GM23338 (cell line): ENCODE data around the gene NCF4. TPM values are rescaled to one million over a fixed set of nuclear protein-coding genes. Genes with fewer than 3 reads are reported as not detected.

Experiments
- EZH2 ChIP-seq: fragments of 200-600 bp; sonication (generic); IDR thresholded peaks from one replicate; pipeline ENCODE4 v1.8.0; 2017; ENCODE audit warnings: antibody characterized with exemption, mild to moderate bottlenecking, low read depth; ENCODE audit not compliant: unreplicated experiment
- EZH2phosphoT487 ChIP-seq: fragments of 200-600 bp; sonication (generic); IDR thresholded peaks from one replicate; pipeline ENCODE4 v1.8.1; 2018; ENCODE audit warnings: antibody characterized with exemption; ENCODE audit not compliant: unreplicated experiment
- JUNB ChIP-seq: IDR thresholded peaks from one replicate; pipeline ENCODE4 v1.6.1; 2016; ENCODE audit warnings: antibody characterized with exemption; ENCODE audit not compliant: unreplicated experiment
- NANOG ChIP-seq: IDR thresholded peaks from 2 replicates; pipeline ENCODE4 v1.6.1; 2016; ENCODE audit warnings: antibody characterized with exemption, borderline replicate concordance
- ZNF331 ChIP-seq: fragments of 250-450 bp; sonication (Bioruptor Pico); IDR thresholded peaks from 2 replicates; pipeline ENCODE4 v1.5.0; 2020; ENCODE audit warnings: low read depth, mild to moderate bottlenecking, moderate library complexity
- polyA plus RNA-seq: library from polyadenylated mRNA; unstranded; fragments of >200 nt; fragmentation: Nextera tagmentation; extraction: Ambion mirVana; gene quantifications from 2 replicates; pipeline ENCODE4 v1.2.1, GENCODE V29; 2016
- total RNA-seq: library from RNA; depleted of rRNA; stranded (reverse); fragments of >200 nt; shearing (Covaris generic); gene quantifications from 2 replicates; pipeline ENCODE4 v1.2.3, GENCODE V29; 2014
- TF ChIP-seq, protein P1 (sequence below): fragments of 250-450 bp; sonication (Bioruptor Pico); IDR thresholded peaks from 2 replicates; pipeline ENCODE4 v1.5.0; 2020; ENCODE audit warnings: mild to moderate bottlenecking, moderate library complexity
- TF ChIP-seq, protein P2 (sequence below): IDR thresholded peaks from one replicate; pipeline ENCODE4 v1.6.1; 2018; ENCODE audit warnings: antibody characterized with exemption; ENCODE audit not compliant: unreplicated experiment

NCF4 gene
- total and polyA plus RNA-seq, 2 experiments from 2014 or later, result not detected

DNA sequence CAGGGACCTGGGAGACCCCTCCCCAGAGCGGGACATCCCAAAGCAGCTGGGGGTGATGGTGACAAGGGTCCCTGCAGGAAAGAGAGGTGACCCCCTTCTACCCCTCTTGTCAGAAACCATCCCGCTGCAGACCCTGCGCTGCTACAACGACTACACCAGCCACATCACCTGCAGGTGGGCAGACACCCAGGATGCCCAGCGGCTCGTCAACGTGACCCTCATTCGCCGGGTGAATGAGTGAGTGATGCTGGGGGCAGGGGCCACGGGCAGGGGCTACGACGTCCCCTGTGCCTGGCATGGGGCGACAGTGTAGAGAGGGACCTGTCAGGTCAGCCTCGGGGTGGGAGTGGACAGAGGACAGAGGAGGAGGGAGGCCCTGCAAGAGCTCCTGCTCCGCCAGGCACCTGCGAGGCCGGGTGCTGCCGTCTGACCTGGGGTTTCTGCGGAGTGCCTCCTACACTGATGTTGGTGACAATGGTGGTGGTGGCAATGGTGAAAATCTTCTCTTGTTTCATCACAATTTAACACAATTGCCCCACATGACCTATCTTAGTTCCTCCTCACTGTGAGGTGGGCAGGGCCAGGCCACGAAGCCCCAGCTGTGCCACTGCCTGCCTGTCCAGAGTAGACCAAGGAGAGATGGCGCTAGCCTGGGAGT is 62.5 kb downstream of the NCF4 start (continued):
- TF ChIP-seq, protein P1, sequence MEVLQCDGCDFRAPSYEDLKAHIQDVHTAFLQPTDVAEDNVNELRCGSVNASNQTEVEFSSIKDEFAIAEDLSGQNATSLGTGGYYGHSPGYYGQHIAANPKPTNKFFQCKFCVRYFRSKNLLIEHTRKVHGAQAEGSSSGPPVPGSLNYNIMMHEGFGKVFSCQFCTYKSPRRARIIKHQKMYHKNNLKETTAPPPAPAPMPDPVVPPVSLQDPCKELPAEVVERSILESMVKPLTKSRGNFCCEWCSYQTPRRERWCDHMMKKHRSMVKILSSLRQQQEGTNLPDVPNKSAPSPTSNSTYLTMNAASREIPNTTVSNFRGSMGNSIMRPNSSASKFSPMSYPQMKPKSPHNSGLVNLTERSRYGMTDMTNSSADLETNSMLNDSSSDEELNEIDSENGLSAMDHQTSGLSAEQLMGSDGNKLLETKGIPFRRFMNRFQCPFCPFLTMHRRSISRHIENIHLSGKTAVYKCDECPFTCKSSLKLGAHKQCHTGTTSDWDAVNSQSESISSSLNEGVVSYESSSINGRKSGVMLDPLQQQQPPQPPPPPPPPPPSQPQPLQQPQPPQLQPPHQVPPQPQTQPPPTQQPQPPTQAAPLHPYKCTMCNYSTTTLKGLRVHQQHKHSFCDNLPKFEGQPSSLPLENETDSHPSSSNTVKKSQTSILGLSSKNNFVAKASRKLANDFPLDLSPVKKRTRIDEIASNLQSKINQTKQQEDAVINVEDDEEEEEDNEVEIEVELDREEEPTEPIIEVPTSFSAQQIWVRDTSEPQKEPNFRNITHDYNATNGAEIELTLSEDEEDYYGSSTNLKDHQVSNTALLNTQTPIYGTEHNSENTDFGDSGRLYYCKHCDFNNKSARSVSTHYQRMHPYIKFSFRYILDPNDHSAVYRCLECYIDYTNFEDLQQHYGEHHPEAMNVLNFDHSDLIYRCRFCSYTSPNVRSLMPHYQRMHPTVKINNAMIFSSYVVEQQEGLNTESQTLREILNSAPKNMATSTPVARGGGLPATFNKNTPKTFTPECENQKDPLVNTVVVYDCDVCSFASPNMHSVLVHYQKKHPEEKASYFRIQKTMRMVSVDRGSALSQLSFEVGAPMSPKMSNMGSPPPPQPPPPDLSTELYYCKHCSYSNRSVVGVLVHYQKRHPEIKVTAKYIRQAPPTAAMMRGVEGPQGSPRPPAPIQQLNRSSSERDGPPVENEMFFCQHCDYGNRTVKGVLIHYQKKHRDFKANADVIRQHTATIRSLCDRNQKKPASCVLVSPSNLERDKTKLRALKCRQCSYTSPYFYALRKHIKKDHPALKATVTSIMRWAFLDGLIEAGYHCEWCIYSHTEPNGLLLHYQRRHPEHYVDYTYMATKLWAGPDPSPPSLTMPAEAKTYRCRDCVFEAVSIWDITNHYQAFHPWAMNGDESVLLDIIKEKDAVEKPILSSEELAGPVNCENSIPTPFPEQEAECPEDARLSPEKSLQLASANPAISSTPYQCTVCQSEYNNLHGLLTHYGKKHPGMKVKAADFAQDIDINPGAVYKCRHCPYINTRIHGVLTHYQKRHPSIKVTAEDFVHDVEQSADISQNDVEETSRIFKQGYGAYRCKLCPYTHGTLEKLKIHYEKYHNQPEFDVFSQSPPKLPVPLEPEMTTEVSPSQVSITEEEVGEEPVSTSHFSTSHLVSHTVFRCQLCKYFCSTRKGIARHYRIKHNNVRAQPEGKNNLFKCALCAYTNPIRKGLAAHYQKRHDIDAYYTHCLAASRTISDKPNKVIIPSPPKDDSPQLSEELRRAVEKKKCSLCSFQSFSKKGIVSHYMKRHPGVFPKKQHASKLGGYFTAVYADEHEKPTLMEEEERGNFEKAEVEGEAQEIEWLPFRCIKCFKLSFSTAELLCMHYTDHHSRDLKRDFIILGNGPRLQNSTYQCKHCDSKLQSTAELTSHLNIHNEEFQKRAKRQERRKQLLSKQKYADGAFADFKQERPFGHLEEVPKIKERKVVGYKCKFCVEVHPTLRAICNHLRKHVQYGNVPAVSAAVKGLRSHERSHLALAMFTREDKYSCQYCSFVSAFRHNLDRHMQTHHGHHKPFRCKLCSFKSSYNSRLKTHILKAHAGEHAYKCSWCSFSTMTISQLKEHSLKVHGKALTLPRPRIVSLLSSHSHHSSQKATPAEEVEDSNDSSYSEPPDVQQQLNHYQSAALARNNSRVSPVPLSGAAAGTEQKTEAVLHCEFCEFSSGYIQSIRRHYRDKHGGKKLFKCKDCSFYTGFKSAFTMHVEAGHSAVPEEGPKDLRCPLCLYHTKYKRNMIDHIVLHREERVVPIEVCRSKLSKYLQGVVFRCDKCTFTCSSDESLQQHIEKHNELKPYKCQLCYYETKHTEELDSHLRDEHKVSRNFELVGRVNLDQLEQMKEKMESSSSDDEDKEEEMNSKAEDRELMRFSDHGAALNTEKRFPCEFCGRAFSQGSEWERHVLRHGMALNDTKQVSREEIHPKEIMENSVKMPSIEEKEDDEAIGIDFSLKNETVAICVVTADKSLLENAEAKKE (CRISPR knock-in tag), result no peak
- no peak for TF ChIP-seq EZH2
- no peak for TF ChIP-seq JUNB
- no peak for TF ChIP-seq EZH2phosphoT487
- TF ChIP-seq, protein P2, sequence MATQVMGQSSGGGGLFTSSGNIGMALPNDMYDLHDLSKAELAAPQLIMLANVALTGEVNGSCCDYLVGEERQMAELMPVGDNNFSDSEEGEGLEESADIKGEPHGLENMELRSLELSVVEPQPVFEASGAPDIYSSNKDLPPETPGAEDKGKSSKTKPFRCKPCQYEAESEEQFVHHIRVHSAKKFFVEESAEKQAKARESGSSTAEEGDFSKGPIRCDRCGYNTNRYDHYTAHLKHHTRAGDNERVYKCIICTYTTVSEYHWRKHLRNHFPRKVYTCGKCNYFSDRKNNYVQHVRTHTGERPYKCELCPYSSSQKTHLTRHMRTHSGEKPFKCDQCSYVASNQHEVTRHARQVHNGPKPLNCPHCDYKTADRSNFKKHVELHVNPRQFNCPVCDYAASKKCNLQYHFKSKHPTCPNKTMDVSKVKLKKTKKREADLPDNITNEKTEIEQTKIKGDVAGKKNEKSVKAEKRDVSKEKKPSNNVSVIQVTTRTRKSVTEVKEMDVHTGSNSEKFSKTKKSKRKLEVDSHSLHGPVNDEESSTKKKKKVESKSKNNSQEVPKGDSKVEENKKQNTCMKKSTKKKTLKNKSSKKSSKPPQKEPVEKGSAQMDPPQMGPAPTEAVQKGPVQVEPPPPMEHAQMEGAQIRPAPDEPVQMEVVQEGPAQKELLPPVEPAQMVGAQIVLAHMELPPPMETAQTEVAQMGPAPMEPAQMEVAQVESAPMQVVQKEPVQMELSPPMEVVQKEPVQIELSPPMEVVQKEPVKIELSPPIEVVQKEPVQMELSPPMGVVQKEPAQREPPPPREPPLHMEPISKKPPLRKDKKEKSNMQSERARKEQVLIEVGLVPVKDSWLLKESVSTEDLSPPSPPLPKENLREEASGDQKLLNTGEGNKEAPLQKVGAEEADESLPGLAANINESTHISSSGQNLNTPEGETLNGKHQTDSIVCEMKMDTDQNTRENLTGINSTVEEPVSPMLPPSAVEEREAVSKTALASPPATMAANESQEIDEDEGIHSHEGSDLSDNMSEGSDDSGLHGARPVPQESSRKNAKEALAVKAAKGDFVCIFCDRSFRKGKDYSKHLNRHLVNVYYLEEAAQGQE, result no peak
- no peak for TF ChIP-seq ZNF331 (CRISPR knock-in tag)
- TF ChIP-seq NANOG, result no peak
